ENCODE measurements around the gene BACH2.

Gene BACH2

DNA sequence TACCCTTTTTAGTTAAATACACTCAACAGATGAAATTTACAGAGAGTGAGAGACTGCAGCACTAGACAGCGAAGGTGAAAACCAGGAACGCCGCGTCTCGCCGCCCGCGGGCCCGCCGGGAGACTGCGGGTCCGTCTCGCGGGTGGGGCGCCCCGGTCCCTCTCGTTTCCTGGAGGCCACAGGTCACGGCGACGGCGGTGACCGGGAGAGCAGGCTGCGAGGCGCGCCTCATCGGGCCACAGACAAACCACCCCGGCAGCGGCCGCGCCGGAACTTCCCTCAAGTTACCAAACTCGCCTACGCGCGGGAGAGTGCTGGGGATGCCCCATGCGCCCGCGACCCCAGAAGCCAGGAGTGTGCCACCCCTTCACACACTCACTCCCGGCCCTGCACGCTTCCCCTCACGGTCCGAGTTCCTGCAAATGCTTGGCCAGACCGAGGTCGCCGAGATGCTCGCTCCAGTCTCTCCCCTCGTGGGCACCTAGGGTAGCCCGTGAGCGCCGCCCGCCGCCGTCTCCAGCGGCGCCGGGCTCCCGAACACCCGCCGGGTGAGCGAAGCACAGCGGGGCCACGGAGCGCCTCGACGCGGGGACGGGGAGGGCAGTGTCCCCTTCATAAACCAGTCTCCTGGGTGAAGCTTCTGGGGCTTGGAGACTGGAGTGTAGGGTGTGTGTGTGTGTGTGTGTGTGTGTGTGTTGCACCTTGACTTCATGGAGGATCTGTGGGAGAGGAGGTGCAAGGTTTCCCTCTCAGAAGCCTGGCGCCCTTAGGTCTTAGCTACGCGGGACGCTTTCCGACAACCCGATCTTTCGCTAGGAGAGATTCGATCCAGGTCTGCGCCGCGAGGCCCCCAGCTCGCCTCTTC, 1.4 kb downstream of the BACH2 start:
- TF ChIP-seq, protein P1, sequence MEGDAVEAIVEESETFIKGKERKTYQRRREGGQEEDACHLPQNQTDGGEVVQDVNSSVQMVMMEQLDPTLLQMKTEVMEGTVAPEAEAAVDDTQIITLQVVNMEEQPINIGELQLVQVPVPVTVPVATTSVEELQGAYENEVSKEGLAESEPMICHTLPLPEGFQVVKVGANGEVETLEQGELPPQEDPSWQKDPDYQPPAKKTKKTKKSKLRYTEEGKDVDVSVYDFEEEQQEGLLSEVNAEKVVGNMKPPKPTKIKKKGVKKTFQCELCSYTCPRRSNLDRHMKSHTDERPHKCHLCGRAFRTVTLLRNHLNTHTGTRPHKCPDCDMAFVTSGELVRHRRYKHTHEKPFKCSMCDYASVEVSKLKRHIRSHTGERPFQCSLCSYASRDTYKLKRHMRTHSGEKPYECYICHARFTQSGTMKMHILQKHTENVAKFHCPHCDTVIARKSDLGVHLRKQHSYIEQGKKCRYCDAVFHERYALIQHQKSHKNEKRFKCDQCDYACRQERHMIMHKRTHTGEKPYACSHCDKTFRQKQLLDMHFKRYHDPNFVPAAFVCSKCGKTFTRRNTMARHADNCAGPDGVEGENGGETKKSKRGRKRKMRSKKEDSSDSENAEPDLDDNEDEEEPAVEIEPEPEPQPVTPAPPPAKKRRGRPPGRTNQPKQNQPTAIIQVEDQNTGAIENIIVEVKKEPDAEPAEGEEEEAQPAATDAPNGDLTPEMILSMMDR (IDR thresholded peaks at IDR 0.05; ENCODE audit: insufficient read depth, low read depth, low read length, missing control alignments) = peak; percentile 14
- peak; percentile 32 for DNase-seq (ENCODE audit: low read depth)
- peak overlapping the region; percentile 51 for H3K4me3 ChIP-seq (ENCODE audit: low read depth, low read length)

DNA sequence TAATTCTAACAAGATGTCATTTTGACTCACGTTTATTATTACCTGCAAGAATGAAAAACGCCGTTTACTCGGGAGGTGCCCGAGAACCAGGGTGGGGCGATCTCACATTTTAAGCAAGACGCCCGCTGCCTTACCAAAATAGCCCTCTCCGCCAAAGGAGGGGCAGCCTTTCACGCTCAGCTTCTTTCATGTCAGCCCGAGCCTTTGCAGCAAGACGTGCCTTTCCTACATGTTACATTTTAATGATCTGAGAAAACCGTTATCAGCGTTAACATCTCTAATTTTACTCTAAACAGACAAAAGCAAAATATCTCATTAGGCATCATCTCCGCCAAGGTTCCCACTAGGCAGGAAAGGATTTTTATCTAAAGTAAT, 2.0 kb downstream of the BACH2 start:
- H3K4me3 ChIP-seq (ENCODE audit: low read depth, low read length) = peak overlapping the region; percentile 51; the same call in 1 of the 2 replicates
- TF ChIP-seq, protein P1 (IDR thresholded peaks at IDR 0.05; ENCODE audit: insufficient read depth, low read depth, low read length, missing control alignments) = no peak
- peak; percentile 40 for DNase-seq (ENCODE audit: low read depth)

DNA sequence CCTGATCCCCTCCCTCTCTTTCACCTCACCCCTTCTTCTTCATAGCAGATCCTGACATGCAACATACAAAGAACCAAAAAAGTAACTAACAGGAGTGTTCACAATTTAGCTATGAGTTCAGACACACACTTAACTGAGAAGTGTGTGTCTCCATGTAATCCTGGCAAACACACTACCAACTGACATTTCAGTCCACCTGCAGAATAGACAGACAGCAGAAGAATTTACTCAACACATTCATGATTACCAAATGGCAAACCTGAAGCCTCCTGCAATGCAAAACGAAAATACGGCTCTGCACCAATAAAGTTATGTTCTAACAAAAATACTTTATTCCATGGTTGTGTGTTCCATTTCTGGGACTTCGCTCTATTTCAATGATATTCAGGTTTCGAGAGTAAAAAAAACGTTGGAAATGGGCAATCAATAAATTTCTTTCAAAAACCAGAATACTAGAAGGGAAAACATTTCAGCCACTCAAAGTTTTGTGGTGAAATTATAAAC, 2.6 kb downstream of the BACH2 start:
- no peak overlapping the region for H3K4me3 ChIP-seq (ENCODE audit: low read depth, low read length)
- TF ChIP-seq, protein P1 (IDR thresholded peaks at IDR 0.05; ENCODE audit: insufficient read depth, low read depth, low read length, missing control alignments) = no peak
- no peak for DNase-seq (ENCODE audit: low read depth)

DNA sequence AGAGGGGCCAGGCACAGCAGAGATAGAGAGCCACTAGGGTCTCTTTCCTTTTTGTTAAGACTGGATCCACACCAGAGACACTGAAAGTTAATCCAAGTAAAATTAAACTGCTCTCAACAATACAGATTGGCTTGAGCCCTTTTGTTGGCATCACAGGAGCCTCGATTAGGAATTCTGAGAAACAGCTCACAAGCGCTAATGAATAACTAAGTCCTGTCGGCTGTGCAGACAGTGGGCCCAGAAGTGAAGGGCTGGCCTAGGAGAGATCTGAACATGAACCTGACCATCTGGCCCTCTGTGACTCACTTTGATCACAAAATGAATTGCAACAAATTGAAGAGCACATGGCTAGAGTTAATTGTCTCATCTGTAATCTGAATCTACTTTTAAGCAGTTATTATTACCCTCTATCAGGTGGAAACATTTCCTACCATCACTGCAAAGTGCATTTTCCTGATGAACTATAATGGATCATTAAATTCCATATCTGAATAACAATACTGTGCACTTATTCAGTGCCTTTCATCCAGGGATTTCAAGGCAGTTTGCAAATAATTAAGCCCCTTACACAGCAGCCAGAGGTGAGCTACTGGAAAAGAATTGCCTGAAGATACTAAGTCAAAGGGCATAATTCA, 3.2 kb downstream of the BACH2 start:
- DNase-seq (ENCODE audit: low read depth) = no peak
- H3K4me3 ChIP-seq (ENCODE audit: low read depth, low read length) = no peak overlapping the region
- TF ChIP-seq, protein P1 (IDR thresholded peaks at IDR 0.05; ENCODE audit: insufficient read depth, low read depth, low read length, missing control alignments) = no peak

DNA sequence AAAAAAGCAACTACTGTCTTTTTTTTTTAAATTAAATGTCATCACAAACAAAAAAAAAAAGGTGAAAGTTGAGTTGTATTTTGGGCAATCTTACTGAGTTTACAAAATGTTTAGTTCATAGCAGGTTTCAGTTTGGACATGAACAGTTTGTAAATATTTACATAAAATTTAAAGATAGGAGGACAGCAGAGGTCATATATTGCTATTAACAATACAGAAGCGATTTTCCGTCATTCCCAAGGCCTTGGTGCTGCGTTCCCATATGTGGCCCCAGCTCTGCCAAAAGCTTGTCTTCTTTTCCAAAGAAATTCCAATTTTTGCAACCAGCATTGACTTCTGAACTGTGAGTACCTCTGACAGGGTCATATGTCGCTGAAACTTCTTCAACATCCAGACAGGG, 5.1 kb downstream of the BACH2 start:
- no peak overlapping the region for H3K4me3 ChIP-seq (ENCODE audit: low read depth, low read length)
- no peak for DNase-seq (ENCODE audit: low read depth)
- TF ChIP-seq, protein P1 (IDR thresholded peaks at IDR 0.05; ENCODE audit: insufficient read depth, low read depth, low read length, missing control alignments) = no peak

DNA sequence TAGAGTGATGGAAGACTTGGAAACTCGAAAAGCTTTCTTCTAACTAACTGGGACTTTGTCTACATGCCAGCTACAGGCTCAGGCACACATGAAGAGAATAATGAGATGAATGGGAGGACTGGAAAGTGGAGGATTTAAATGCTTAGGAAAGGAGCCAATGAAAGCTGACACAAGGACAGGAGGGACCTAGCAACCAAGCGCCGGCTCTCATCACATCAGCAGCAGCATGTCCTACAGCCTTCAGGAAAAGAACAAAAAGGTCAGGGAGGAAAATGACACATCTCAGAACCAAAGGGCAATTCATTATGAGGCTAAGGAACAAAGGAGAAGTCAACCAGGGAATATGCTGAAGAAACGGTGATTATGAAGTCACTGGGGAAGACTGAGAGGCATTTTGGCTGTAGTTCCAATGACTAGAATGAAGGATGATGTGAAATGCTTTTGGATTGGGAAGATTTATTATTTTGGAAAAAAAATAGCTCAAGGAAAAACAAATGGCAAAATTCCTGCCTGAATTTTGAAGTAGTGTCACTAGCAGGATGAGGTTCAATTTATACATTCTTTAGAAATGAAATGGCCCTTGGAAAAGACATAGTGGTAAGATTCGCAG, 5.7 kb downstream of the BACH2 start:
- no peak for DNase-seq (ENCODE audit: low read depth)
- TF ChIP-seq, protein P1 (IDR thresholded peaks at IDR 0.05; ENCODE audit: insufficient read depth, low read depth, low read length, missing control alignments) = no peak
- no peak overlapping the region for H3K4me3 ChIP-seq (ENCODE audit: low read depth, low read length)
